DOHH2 (cell line): ENCODE results near the gene MAPK6.

ENCODE experiments used
- CTCF ChIP-seq: fragments of 200-600 bp; sonication (generic); IDR thresholded peaks from one replicate; pipeline ENCODE4 v1.5.1; 2014; ENCODE audit warnings: antibody characterized with exemption, mild to moderate bottlenecking, low read depth, low read length; ENCODE audit not compliant: poor library complexity, severe bottlenecking
- EZH2phosphoT487 ChIP-seq: fragments of 200-600 bp; sonication (generic); IDR thresholded peaks from 2 replicates; pipeline ENCODE4 v1.6.1; 2017; ENCODE audit warnings: borderline replicate concordance, mild to moderate bottlenecking, antibody characterized with exemption, low read length, moderate library complexity, mixed read lengths

- TF ChIP-seq CTCF = no peak
- no peak for TF ChIP-seq EZH2phosphoT487
These were observed 49.1 kb downstream of the MAPK6 start for GRCh38 chr15:52068004-52068615.
